HepG2 (cell line): ENCODE data around the gene CADPS2. TPM values are rescaled to one million over a fixed set of nuclear protein-coding genes. Genes with fewer than 3 reads are reported as not detected.

ENCODE experiments used
- ATAC-seq: fragments of 200-7000 bp; cut with Tn5 transposase; 3 replicates; pipeline ENCODE4 v1.9.1; 2020; ENCODE audit warnings: mild to moderate bottlenecking, moderate library complexity
- BruUV-seq: library from RNA; stranded (reverse); fragments of 400-500 nt; replicated peaks from 2 replicates; lab custom pipeline; 2021; lab: Mats Ljungman, UMichigan
- CTCF ChIA-PET: fragments of 300-600 bp; formaldehyde crosslinking; extraction: SDS; loops from one replicate; lab custom pipeline; 2021; ENCODE audit warnings: low total read pairs, inconsistent platforms, low intra/inter-chr PET ratio; lab: Yijun Ruan, JAX
- POLR2A ChIA-PET: fragments of 350-600 bp; sonication (Branson Sonifier 250); formaldehyde crosslinking; loops from one replicate; lab custom pipeline; 2020; ENCODE audit warnings: antibody characterized with exemption, inconsistent platforms; lab: Yijun Ruan, JAX
- DNase-seq: peaks from one replicate; pipeline ENCODE4 v3.0.0-alpha.2; 2015; ENCODE audit warnings: low spot score
- FAIRE-seq: peaks from 3 replicates; lab custom pipeline; 2011; peaks lifted over from hg19 to GRCh38; lab: Jason Lieb, UNC
- H2AFZ ChIP-seq: one replicate; pipeline ENCODE4 v1.6.1; 2011; ENCODE audit warnings: low read length, inconsistent platforms
- H3K27ac ChIP-seq: fragments of 300-600 bp; 3 replicates; pipeline ENCODE4 v1.8.0; 2011; ENCODE audit warnings: mixed run types, mild to moderate bottlenecking, mixed read lengths, low read length, inconsistent platforms; ENCODE audit not compliant: insufficient read depth; ENCODE audit errors: extremely low read length
- H3K27me3 ChIP-seq, 2 experiments: fragments of 200-600 bp in 1 of 2; 2 replicates in 1 of 2; 3 replicates in 1 of 2; pipeline versions ENCODE4 v1.6.0 to v1.8.0; 2011; ENCODE audit warnings: low read length in 2 of 2, mild to moderate bottlenecking in 2 of 2, moderate library complexity in 2 of 2, inconsistent platforms in 1 of 2; ENCODE audit not compliant: insufficient read depth in 2 of 2, control insufficient read depth in 1 of 2
- H3K36me3 ChIP-seq, 2 experiments: fragments of 200-600 bp in 1 of 2; replicated peaks in 1 of 2; 2 replicates in 1 of 2; 3 replicates in 1 of 2; pipeline versions ENCODE4 v1.5.1 to v1.8.0; 2011; ENCODE audit warnings: low read length in 2 of 2, inconsistent platforms in 1 of 2; ENCODE audit not compliant: insufficient read depth in 2 of 2, control insufficient read depth in 1 of 2
- H3K4me1 ChIP-seq: 2 replicates; pipeline ENCODE4 v1.5.1; 2012; ENCODE audit warnings: low read length, inconsistent platforms; ENCODE audit not compliant: insufficient read depth
- H3K4me2 ChIP-seq: 2 replicates; pipeline ENCODE4 v1.6.0; 2011; ENCODE audit warnings: low read depth, low read length, inconsistent platforms
- H3K4me3 ChIP-seq, 3 experiments: fragments of 200-600 bp in 1 of 3; sonication (generic), shearing (Covaris generic) in 1 of 3; replicated peaks in 1 of 3; 2 replicates each; pipeline ENCODE4 v1.5.1; 2011 to 2016; ENCODE audit warnings: low read length in 3 of 3, inconsistent platforms in 2 of 3, low read depth in 2 of 3, mild to moderate bottlenecking in 2 of 3, control low read depth in 1 of 3, mixed read lengths in 1 of 3; ENCODE audit not compliant: insufficient read depth in 1 of 3
- H3K79me2 ChIP-seq: one replicate; pipeline ENCODE4 v1.6.1; 2011; ENCODE audit warnings: low read length, inconsistent platforms; ENCODE audit not compliant: insufficient read depth
- H3K9ac ChIP-seq: 2 replicates; pipeline ENCODE4 v1.6.0; 2011; ENCODE audit warnings: mild to moderate bottlenecking, low read depth, low read length, inconsistent platforms; ENCODE audit not compliant: insufficient read depth
- H3K9me3 ChIP-seq: 2 replicates; pipeline ENCODE4 v1.5.1; 2012; ENCODE audit warnings: mild to moderate bottlenecking, low read length
- H4K20me1 ChIP-seq: 2 replicates; pipeline ENCODE4 v1.6.0; 2011; ENCODE audit warnings: inconsistent platforms, mild to moderate bottlenecking, low read length, moderate library complexity; ENCODE audit not compliant: insufficient read depth
- CHD4 ChIP-seq: fragments of 200-600 bp; sonication (generic); IDR thresholded peaks from 2 replicates; pipeline ENCODE4 v1.7.0; 2017; ENCODE audit warnings: mild to moderate bottlenecking, low read length, borderline replicate concordance
- CREB1 ChIP-seq, 2 experiments: fragments of 450-650 bp in 1 of 2; IDR thresholded peaks; 2 replicates each; pipeline ENCODE4 v1.6.1; 2016 to 2017; ENCODE audit warnings: control low read depth in 1 of 2, mild to moderate bottlenecking in 1 of 2, missing compliant biosample characterization in 1 of 2, missing genetic modification characterization in 1 of 2
- DMAP1 ChIP-seq: IDR thresholded peaks from 2 replicates; pipeline ENCODE4 v1.6.1; 2016
- NFE2L1 ChIP-seq: sonication (generic); formaldehyde crosslinking; IDR thresholded peaks from 2 replicates; pipeline ENCODE4 v1.4.0; 2020; ENCODE audit warnings: missing genetic modification reagents, mild to moderate bottlenecking, borderline replicate concordance
- PPARG ChIP-seq: conservative IDR thresholded peaks from 2 replicates; pipeline ENCODE4 v1.6.1; 2016; ENCODE audit warnings: missing biosample characterization, missing genetic modification reagents
- TBX3 ChIP-seq: fragments of 450-650 bp; IDR thresholded peaks from 2 replicates; pipeline ENCODE4 v1.6.1; 2017; ENCODE audit warnings: antibody characterized with exemption, mild to moderate bottlenecking, inconsistent platforms, borderline replicate concordance
- ZNF567 ChIP-seq: sonication (generic); formaldehyde crosslinking; IDR thresholded peaks from 2 replicates; pipeline ENCODE4 v1.8.1; 2023; ENCODE audit warnings: mild to moderate bottlenecking, missing genetic modification reagents, borderline replicate concordance
- ZNF660 ChIP-seq: sonication (generic); formaldehyde crosslinking; IDR thresholded peaks from 2 replicates; pipeline ENCODE4 v1.5.1; 2020; ENCODE audit warnings: mild to moderate bottlenecking, low read depth, missing genetic modification reagents, borderline replicate concordance
- ZNF709 ChIP-seq: sonication (generic); formaldehyde crosslinking; IDR thresholded peaks from 2 replicates; pipeline ENCODE4 v1.5.0; 2020; ENCODE audit warnings: mild to moderate bottlenecking, missing genetic modification reagents
- WGBS: methylation state at CpG from one replicate; pipeline ENCODE4 v1.1.6; 2017; ENCODE audit warnings: low lambda C conversion rate; 5-methylcytosine and 5-hydroxymethylcytosine counted together
- in situ Hi-C: cut with HindIII; loops from 2 replicates; pipeline ENCODE4 v1.10.0; 2017; ENCODE audit warnings: low pct_unique_long_range_greater_than_20kb; ENCODE audit not compliant: extremely low pct_ligation_motif_present
- intact Hi-C: fragments of 100-400 bp; cut with micrococcal nuclease; formaldehyde crosslinking; loops from one replicate; pipeline ENCODE4 v1.10.0; 2022; ENCODE audit not compliant: unreplicated experiment
- polyA plus RNA-seq, 8 experiments: library from polyadenylated mRNA; depleted of rRNA in 3 of 8; stranded (reverse) in 7 of 8; unstranded in 1 of 8; fragments of >200 nt; fragmentation: Illumina TruSeq in 4 of 8; extraction: Trizol in 4 of 8; gene quantifications; 2 replicates each; pipeline versions ENCODE4 v1.2.1 to v1.2.3, GENCODE V29; 2011 to 2016; ENCODE audit warnings: low read depth in 4 of 8, missing spikeins in 1 of 8, mixed read lengths in 1 of 8; ENCODE audit not compliant: insufficient read depth in 1 of 8
- total RNA-seq, 5 experiments: library from RNA; depleted of rRNA; stranded (reverse); fragments of >200 nt; fragmentation: Illumina TruSeq; extraction: Trizol; gene quantifications; 2 replicates each; pipeline ENCODE4 v1.2.3, GENCODE V29; 2016; ENCODE audit warnings: low read depth in 1 of 5
- TF ChIP-seq, protein P1 (sequence below): IDR thresholded peaks from 2 replicates; pipeline ENCODE4 v1.6.1; 2016; ENCODE audit warnings: missing biosample characterization, missing genetic modification reagents, low read depth

Gene CADPS2
- total and polyA plus RNA-seq, 2 of the 13 experiments (the other 11 are each of a cell fraction or from before 2014, with no cell fraction given): 17.6 to 43.8 TPM

DNA sequence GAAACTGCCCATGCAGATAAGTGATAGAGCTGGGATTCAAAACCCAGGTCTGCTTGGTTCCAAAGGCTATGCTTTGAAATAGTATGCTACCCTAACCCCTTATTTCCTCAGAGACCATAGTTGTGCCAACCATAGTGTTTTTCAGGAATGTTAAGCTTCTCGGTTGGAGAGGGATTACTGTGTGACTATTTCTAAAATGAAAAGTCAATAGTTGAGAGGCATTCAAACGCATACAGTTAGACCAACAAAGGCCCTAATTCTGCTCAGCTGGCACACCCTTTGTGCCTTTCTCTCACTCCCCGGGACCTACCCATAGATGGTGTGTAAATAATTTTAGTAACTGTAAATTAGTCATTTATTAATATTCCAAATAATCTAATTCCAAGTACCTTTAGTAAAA lies 118.9 kb downstream of the CADPS2 start (continued):
- TF ChIP-seq, protein P1, sequence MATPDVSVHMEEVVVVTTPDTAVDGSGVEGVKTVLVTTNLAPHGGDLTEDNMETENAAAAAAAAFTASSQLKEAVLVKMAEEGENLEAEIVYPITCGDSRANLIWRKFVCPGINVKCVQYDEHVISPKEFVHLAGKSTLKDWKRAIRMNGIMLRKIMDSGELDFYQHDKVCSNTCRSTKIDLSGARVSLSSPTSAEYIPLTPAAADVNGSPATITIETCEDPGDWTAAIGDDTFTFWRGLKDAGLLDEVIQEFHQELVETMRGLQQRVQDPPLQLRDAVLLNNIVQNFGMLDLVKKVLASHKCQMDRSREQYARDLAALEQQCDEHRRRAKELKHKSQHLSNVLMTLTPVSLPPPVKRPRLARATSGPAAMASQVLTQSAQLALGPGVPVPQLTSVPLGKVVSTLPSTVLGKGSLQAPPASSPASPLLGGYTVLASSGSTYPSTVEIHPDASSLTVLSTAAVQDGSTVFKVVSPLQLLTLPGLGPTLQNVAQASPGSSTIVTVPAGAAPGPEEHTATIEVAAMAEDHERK (CRISPR knock-in tag): no peak
- TF ChIP-seq TBX3 (no peak), ZNF567 (CRISPR knock-in tag) (no peak), ZNF709 (CRISPR knock-in tag) (no peak), ZNF660 (CRISPR knock-in tag) (no peak), NFE2L1 (CRISPR knock-in tag) (no peak), PPARG (CRISPR knock-in tag) (no peak), DMAP1 (CRISPR knock-in tag) (no peak)

DNA sequence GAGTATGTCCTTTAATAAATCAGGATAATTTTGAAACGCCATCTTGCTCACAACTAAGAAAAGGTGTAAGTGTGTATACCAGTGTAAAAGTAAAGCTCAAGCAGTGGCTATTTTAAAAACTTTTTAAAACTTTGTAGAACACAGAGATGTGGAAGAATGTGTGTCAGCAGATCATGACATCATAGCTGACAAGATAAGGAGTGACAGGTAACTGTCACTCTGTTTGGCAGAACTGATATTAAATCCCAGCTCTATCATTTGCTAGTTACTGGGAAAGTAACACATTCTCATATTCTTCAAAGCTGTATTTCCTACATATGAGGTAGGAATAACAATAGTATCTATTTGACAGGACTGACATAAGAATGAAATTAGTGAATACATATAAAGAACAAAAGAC lies 119.7 kb downstream of the CADPS2 start:
- Histone ChIP-seq H4K20me1 (no peaks in the 10 kb centered on the region), H3K9me3 (no peaks in the 10 kb centered on the region), H3K4me2 (no peak overlapping the region), H3K9ac (no peak overlapping the region), H3K27me3 (no peaks in the 10 kb centered on the region), H2AFZ (no peak overlapping the region), H3K4me1 (0 out of 2 replicates have a peak, but pooled peaks cover 5% of the 10 kb centered on the region), H3K36me3 (no peaks in the 10 kb centered on the region), H3K27ac (no peak overlapping the region), H3K79me2 (no peaks in the 10 kb centered on the region), H3K4me3 (no peak overlapping the region)
- no peak for DNase-seq
- intact Hi-C loops (no loop called here), in situ Hi-C loops (no loop called here)
- WGBS: 96% methylated on average over 1 of the region's 1 CpG
- no peak for ATAC-seq
- BruUV-seq: no TSS peak
- ChIA-PET CTCF (no interaction called here), POLR2A (no interaction called here)
- TF ChIP-seq CREB1 (IDR thresholded peaks at IDR 0.05) (peak; percentile 51), CREB1 (CRISPR knock-in tag; IDR thresholded peaks at IDR 0.05) (no peak), CHD4 (no peak)
- no peak for FAIRE-seq
